A549 (cell line): ENCODE results near the gene SFRP4.

Experiments used
- CBX8 ChIP-seq: fragments of 200-600 bp; sonication (generic); IDR thresholded peaks from 2 replicates; pipeline ENCODE4 v1.6.1; 2016
- CEBPB ChIP-seq, 2 experiments: fragments of >200 bp in 1 of 2; sonication (Bioruptor Twin) in 1 of 2; formaldehyde crosslinking in 1 of 2; IDR thresholded peaks; 2 replicates each; pipeline ENCODE4 v1.6.1; 2012 to 2016
- CHD4 ChIP-seq: fragments of 200-600 bp; sonication (generic); IDR thresholded peaks from 2 replicates; pipeline ENCODE4 v1.6.1; 2016; ENCODE audit warnings: antibody characterized with exemption, mild to moderate bottlenecking, borderline replicate concordance
- EP300 ChIP-seq, 2 experiments: fragments of >200 bp; sonication (Bioruptor Twin); formaldehyde crosslinking; IDR thresholded peaks; 2 replicates in 1 of 2; 3 replicates in 1 of 2; pipeline ENCODE4 v1.6.1; 2016 to 2017
- HDAC2 ChIP-seq: fragments of 200-600 bp; sonication (generic); IDR thresholded peaks from 2 replicates; pipeline ENCODE4 v1.6.1; 2016
- NR3C1 ChIP-seq: fragments of >200 bp; sonication (Bioruptor Twin); formaldehyde crosslinking; IDR thresholded peaks from 3 replicates; pipeline ENCODE4 v1.6.1; 2017
- POLR2A ChIP-seq: IDR thresholded peaks from 2 replicates; pipeline ENCODE4 v1.6.1; 2012; ENCODE audit warnings: mild to moderate bottlenecking, low read length
- TF ChIP-seq, protein P1 (sequence below): fragments of >200 bp; sonication (Bioruptor Twin); formaldehyde crosslinking; IDR thresholded peaks from 3 replicates; pipeline ENCODE4 v1.5.1; 2016
- TF ChIP-seq, protein P2 (sequence below): fragments of 200-600 bp; sonication (generic); IDR thresholded peaks from 2 replicates; pipeline ENCODE4 v1.6.1; 2016; ENCODE audit warnings: antibody characterized with exemption, mild to moderate bottlenecking, moderate library complexity

GRCh38 chr7:37961251-37961650 lies 44.6 kb upstream of the SFRP4 start:
- TF ChIP-seq, protein P1, sequence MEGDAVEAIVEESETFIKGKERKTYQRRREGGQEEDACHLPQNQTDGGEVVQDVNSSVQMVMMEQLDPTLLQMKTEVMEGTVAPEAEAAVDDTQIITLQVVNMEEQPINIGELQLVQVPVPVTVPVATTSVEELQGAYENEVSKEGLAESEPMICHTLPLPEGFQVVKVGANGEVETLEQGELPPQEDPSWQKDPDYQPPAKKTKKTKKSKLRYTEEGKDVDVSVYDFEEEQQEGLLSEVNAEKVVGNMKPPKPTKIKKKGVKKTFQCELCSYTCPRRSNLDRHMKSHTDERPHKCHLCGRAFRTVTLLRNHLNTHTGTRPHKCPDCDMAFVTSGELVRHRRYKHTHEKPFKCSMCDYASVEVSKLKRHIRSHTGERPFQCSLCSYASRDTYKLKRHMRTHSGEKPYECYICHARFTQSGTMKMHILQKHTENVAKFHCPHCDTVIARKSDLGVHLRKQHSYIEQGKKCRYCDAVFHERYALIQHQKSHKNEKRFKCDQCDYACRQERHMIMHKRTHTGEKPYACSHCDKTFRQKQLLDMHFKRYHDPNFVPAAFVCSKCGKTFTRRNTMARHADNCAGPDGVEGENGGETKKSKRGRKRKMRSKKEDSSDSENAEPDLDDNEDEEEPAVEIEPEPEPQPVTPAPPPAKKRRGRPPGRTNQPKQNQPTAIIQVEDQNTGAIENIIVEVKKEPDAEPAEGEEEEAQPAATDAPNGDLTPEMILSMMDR = no peak
- TF ChIP-seq CEBPB (IDR thresholded peaks at IDR 0.05) (no peak), POLR2A (no peak), CHD4 (no peak), HDAC2 (no peak), EP300 (IDR thresholded peaks at IDR 0.05) (no peak), NR3C1 (no peak), CBX8 (no peak)
- TF ChIP-seq, protein P2, sequence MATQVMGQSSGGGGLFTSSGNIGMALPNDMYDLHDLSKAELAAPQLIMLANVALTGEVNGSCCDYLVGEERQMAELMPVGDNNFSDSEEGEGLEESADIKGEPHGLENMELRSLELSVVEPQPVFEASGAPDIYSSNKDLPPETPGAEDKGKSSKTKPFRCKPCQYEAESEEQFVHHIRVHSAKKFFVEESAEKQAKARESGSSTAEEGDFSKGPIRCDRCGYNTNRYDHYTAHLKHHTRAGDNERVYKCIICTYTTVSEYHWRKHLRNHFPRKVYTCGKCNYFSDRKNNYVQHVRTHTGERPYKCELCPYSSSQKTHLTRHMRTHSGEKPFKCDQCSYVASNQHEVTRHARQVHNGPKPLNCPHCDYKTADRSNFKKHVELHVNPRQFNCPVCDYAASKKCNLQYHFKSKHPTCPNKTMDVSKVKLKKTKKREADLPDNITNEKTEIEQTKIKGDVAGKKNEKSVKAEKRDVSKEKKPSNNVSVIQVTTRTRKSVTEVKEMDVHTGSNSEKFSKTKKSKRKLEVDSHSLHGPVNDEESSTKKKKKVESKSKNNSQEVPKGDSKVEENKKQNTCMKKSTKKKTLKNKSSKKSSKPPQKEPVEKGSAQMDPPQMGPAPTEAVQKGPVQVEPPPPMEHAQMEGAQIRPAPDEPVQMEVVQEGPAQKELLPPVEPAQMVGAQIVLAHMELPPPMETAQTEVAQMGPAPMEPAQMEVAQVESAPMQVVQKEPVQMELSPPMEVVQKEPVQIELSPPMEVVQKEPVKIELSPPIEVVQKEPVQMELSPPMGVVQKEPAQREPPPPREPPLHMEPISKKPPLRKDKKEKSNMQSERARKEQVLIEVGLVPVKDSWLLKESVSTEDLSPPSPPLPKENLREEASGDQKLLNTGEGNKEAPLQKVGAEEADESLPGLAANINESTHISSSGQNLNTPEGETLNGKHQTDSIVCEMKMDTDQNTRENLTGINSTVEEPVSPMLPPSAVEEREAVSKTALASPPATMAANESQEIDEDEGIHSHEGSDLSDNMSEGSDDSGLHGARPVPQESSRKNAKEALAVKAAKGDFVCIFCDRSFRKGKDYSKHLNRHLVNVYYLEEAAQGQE = no peak
